MV-4-11 (cell line): ENCODE data around the gene MYL3.

Source experiments
- DNase-seq: peaks from one replicate; lab custom pipeline; 2025; lab: John Stamatoyannopoulos, UW

MYL3 gene

GRCh38 chr3:46899151-46900006 lies 36.1 kb upstream of the MYL3 start:
- no peak for DNase-seq

GRCh38 chr3:46898321-46899150 lies 35.3 kb upstream of the MYL3 start:
- no peak for DNase-seq

- DNase-seq = no peak
Measured at GRCh38 chr3:46897829-46898320, 34.6 kb upstream of the MYL3 start.

- no peak for DNase-seq
Measured at GRCh38 chr3:46897031-46897430, 33.8 kb upstream of the MYL3 start.

- DNase-seq = no peak
Measured at GRCh38 chr3:46896386-46896785, 33.1 kb upstream of the MYL3 start.

GRCh38 chr3:46895761-46896160 lies 32.5 kb upstream of the MYL3 start:
- DNase-seq = no peak

GRCh38 chr3:46895204-46895660 lies 32.0 kb upstream of the MYL3 start:
- DNase-seq = peak; percentile 12

GRCh38 chr3:46894256-46894655 lies 31.0 kb upstream of the MYL3 start:
- DNase-seq = no peak

- no peak for DNase-seq
Measured at GRCh38 chr3:46893763-46894162, 30.5 kb upstream of the MYL3 start.

- DNase-seq = no peak
Measured at GRCh38 chr3:46893146-46893748, 30.0 kb upstream of the MYL3 start.

GRCh38 chr3:46892285-46893145 lies 29.3 kb upstream of the MYL3 start:
- DNase-seq = peak; percentile 76

GRCh38 chr3:46891132-46891531 lies 27.9 kb upstream of the MYL3 start:
- no peak for DNase-seq

- DNase-seq = no peak
Measured at GRCh38 chr3:46890132-46890531, 26.9 kb upstream of the MYL3 start.

GRCh38 chr3:46889381-46890110 lies 26.3 kb upstream of the MYL3 start:
- DNase-seq = no peak

- no peak for DNase-seq
Measured at GRCh38 chr3:46888705-46889104, 25.5 kb upstream of the MYL3 start.

- no peak for DNase-seq
Measured at GRCh38 chr3:46887980-46888494, 24.8 kb upstream of the MYL3 start.

- DNase-seq = no peak
Measured at GRCh38 chr3:46885612-46886011, 22.4 kb upstream of the MYL3 start.

GRCh38 chr3:46884929-46885328 lies 21.7 kb upstream of the MYL3 start:
- no peak for DNase-seq

- no peak for DNase-seq
Measured at GRCh38 chr3:46884427-46884826, 21.2 kb upstream of the MYL3 start.

GRCh38 chr3:46883830-46884185 lies 20.6 kb upstream of the MYL3 start:
- no peak for DNase-seq
